HEK293 (cell line): ENCODE measurements around the gene PCDHGA5.

Source experiments
- CTCF ChIA-PET: fragments of 350-600 bp; formaldehyde crosslinking; extraction: SDS; loops from one replicate; lab custom pipeline; 2021; ENCODE audit warnings: antibody characterized with exemption; lab: Yijun Ruan, JAX
- POLR2A ChIA-PET: fragments of 300-600 bp; formaldehyde crosslinking; extraction: SDS; loops from one replicate; lab custom pipeline; 2020; ENCODE audit warnings: antibody characterized with exemption, inconsistent platforms; lab: Yijun Ruan, JAX
- H3K27ac ChIP-seq: fragments of 200-500 bp; sonication (Bioruptor generic); 2 replicates; pipeline ENCODE4 v1.5.1; 2014; ENCODE audit warnings: low read depth, low read length, control low read depth, inconsistent platforms; ENCODE audit errors: extremely low read depth
- H3K36me3 ChIP-seq, 2 experiments: fragments of 200-500 bp in 1 of 2; sonication (Bioruptor generic) in 1 of 2; 1 replicate in 1 of 2; 2 replicates in 1 of 2; pipeline ENCODE4 v1.5.1; 2014 to 2017; ENCODE audit warnings: inconsistent platforms in 2 of 2, low read length in 2 of 2; ENCODE audit not compliant: control insufficient read depth in 2 of 2, insufficient read depth in 1 of 2
- H3K4me1 ChIP-seq: fragments of 200-500 bp; sonication (Bioruptor generic); 2 replicates; pipeline ENCODE4 v1.5.1; 2014; ENCODE audit warnings: mild to moderate bottlenecking, low read length, inconsistent platforms; ENCODE audit not compliant: control insufficient read depth, insufficient read depth
- H3K4me3 ChIP-seq: 2 replicates; pipeline ENCODE4 v1.5.1; 2011; ENCODE audit warnings: low read depth, mild to moderate bottlenecking, control low read depth, low read length, moderate library complexity
- H3K9me3 ChIP-seq: fragments of 200-500 bp; sonication (Bioruptor generic); 2 replicates; pipeline ENCODE4 v1.5.1; 2014; ENCODE audit warnings: low read depth, low read length, inconsistent platforms; ENCODE audit not compliant: control insufficient read depth, insufficient read depth
- KLF16 ChIP-seq: fragments of 450-650 bp; formaldehyde crosslinking; IDR thresholded peaks from 2 replicates; pipeline ENCODE4 v1.5.1; 2017; ENCODE audit warnings: missing biosample characterization, missing genetic modification characterization
- KLF17 ChIP-seq: fragments of 450-650 bp; formaldehyde crosslinking; IDR thresholded peaks from 2 replicates; pipeline ENCODE4 v1.5.1; 2016; ENCODE audit warnings: missing biosample characterization, missing genetic modification characterization
- KLF9 ChIP-seq: fragments of 450-650 bp; formaldehyde crosslinking; IDR thresholded peaks from 2 replicates; pipeline ENCODE4 v1.5.1; 2016; ENCODE audit warnings: missing biosample characterization, missing genetic modification characterization, low read depth
- REPIN1 ChIP-seq: fragments of 450-650 bp; formaldehyde crosslinking; IDR thresholded peaks from 2 replicates; pipeline ENCODE4 v1.5.1; 2017; ENCODE audit warnings: missing biosample characterization, missing genetic modification characterization, low read depth
- REST ChIP-seq: fragments of 450-650 bp; formaldehyde crosslinking; IDR thresholded peaks from 2 replicates; pipeline ENCODE4 v1.5.1; 2016; ENCODE audit warnings: missing biosample characterization, missing genetic modification characterization
- SP2 ChIP-seq: fragments of 450-650 bp; formaldehyde crosslinking; IDR thresholded peaks from 2 replicates; pipeline ENCODE4 v1.5.1; 2016; ENCODE audit warnings: missing biosample characterization, missing genetic modification characterization
- ZEB2 ChIP-seq: fragments of 450-650 bp; formaldehyde crosslinking; IDR thresholded peaks from 2 replicates; pipeline ENCODE4 v1.5.1; 2016; ENCODE audit warnings: missing biosample characterization, missing genetic modification characterization
- ZNF174 ChIP-seq: fragments of 450-650 bp; formaldehyde crosslinking; IDR thresholded peaks from 2 replicates; pipeline ENCODE4 v1.5.0; 2017; ENCODE audit warnings: missing biosample characterization, mild to moderate bottlenecking, missing genetic modification characterization
- ZNF2 ChIP-seq: fragments of 450-650 bp; formaldehyde crosslinking; IDR thresholded peaks from 2 replicates; pipeline ENCODE4 v1.5.1; 2016; ENCODE audit warnings: missing biosample characterization, missing genetic modification characterization
- ZNF311 ChIP-seq: fragments of 450-650 bp; formaldehyde crosslinking; IDR thresholded peaks from 2 replicates; pipeline ENCODE4 v1.5.1; 2017; ENCODE audit warnings: missing biosample characterization, missing genetic modification characterization, borderline replicate concordance
- ZNF366 ChIP-seq: fragments of 450-650 bp; formaldehyde crosslinking; conservative IDR thresholded peaks from 2 replicates; pipeline ENCODE4 v1.5.1; 2016; ENCODE audit warnings: missing biosample characterization, missing genetic modification characterization
- ZNF555 ChIP-seq: fragments of 450-650 bp; formaldehyde crosslinking; conservative IDR thresholded peaks from 2 replicates; pipeline ENCODE4 v1.5.1; 2017; ENCODE audit warnings: missing biosample characterization, mild to moderate bottlenecking, missing genetic modification characterization, inconsistent platforms
- ZNF571 ChIP-seq: fragments of 450-650 bp; formaldehyde crosslinking; IDR thresholded peaks from 2 replicates; pipeline ENCODE4 v1.5.0; 2017; ENCODE audit warnings: missing biosample characterization, missing genetic modification characterization
- ZNF585B ChIP-seq: fragments of 450-650 bp; formaldehyde crosslinking; IDR thresholded peaks from 2 replicates; pipeline ENCODE4 v1.5.1; 2016; ENCODE audit warnings: missing biosample characterization, missing genetic modification characterization
- ZNF600 ChIP-seq: fragments of 450-650 bp; formaldehyde crosslinking; IDR thresholded peaks from 2 replicates; pipeline ENCODE4 v1.5.1; 2016; ENCODE audit warnings: missing biosample characterization, missing genetic modification characterization
- ZNF654 ChIP-seq: fragments of 450-650 bp; formaldehyde crosslinking; IDR thresholded peaks from 2 replicates; pipeline ENCODE4 v1.5.1; 2016; ENCODE audit warnings: low read depth, missing biosample characterization, missing genetic modification characterization
- TF ChIP-seq, protein P1 (sequence below): fragments of 450-650 bp; formaldehyde crosslinking; IDR thresholded peaks from 2 replicates; pipeline ENCODE4 v1.5.1; 2017; ENCODE audit warnings: missing biosample characterization, missing genetic modification characterization
- TF ChIP-seq, protein P2 (sequence below): IDR thresholded peaks from 2 replicates; pipeline ENCODE4 v1.6.1; 2011; ENCODE audit warnings: mild to moderate bottlenecking, low read depth, low read length, borderline replicate concordance
- TF ChIP-seq, protein P3 (sequence below): fragments of 450-650 bp; formaldehyde crosslinking; IDR thresholded peaks from 2 replicates; pipeline ENCODE4 v1.5.1; 2016; ENCODE audit warnings: missing biosample characterization, missing genetic modification characterization
- TF ChIP-seq, protein P4 (sequence below): fragments of 450-650 bp; formaldehyde crosslinking; IDR thresholded peaks from 2 replicates; pipeline ENCODE4 v1.5.1; 2016; ENCODE audit warnings: missing biosample characterization, missing genetic modification characterization
- TF ChIP-seq, protein P5 (sequence below): fragments of 450-650 bp; formaldehyde crosslinking; IDR thresholded peaks from 2 replicates; pipeline ENCODE4 v1.5.1; 2016; ENCODE audit warnings: missing biosample characterization, missing genetic modification characterization, borderline replicate concordance

The PCDHGA5 gene

GRCh38 chr5:141373673-141374317 is 9.8 kb downstream of the PCDHGA5 start, which contains the start of gene PCDHGA6:
TSS of gene PCDHGA6 (plus strand) at chr5:141373891. CDS start at chr5:141374084, 193 bp downstream.
- CTCF ChIA-PET = interaction anchor here (0.5 to 3.3 kb wide), 20 partner anchors 18 to 591 kb away, joined by 3 to 14 read pairs (median 4); partner anchors contain the start of genes PCDHB11, PCDHB15, PCDHGA11 and PCDHGA8
- TF ChIP-seq ZNF654 (tag by site-specific recombination) = peak; percentile 48
- TF ChIP-seq, protein P1, sequence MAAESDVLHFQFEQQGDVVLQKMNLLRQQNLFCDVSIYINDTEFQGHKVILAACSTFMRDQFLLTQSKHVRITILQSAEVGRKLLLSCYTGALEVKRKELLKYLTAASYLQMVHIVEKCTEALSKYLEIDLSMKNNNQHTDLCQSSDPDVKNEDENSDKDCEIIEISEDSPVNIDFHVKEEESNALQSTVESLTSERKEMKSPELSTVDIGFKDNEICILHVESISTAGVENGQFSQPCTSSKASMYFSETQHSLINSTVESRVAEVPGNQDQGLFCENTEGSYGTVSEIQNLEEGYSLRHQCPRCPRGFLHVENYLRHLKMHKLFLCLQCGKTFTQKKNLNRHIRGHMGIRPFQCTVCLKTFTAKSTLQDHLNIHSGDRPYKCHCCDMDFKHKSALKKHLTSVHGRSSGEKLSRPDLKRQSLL (tag by site-specific recombination) = no peak
- 0 out of 2 replicates have a peak, but pooled peaks have one; percentile 45 for TF ChIP-seq ZNF2 (tag by site-specific recombination)
- no peaks in the 10 kb centered on the region for H3K36me3 ChIP-seq
- no peaks in the 10 kb centered on the region for H3K4me1 ChIP-seq
- POLR2A ChIA-PET = no interaction called here
- H3K27ac ChIP-seq = no peak within 1 kb of the TSS
- H3K4me3 ChIP-seq = no peak within 1 kb of the TSS
- H3K9me3 ChIP-seq = no peaks in the 10 kb centered on the region; the same call in 1 of the 2 replicates

- TF ChIP-seq ZEB2 (tag by site-specific recombination) = no peak
- TF ChIP-seq KLF9 = no peak
- no peak for TF ChIP-seq ZNF555 (tag by site-specific recombination)
- TF ChIP-seq, protein P2, sequence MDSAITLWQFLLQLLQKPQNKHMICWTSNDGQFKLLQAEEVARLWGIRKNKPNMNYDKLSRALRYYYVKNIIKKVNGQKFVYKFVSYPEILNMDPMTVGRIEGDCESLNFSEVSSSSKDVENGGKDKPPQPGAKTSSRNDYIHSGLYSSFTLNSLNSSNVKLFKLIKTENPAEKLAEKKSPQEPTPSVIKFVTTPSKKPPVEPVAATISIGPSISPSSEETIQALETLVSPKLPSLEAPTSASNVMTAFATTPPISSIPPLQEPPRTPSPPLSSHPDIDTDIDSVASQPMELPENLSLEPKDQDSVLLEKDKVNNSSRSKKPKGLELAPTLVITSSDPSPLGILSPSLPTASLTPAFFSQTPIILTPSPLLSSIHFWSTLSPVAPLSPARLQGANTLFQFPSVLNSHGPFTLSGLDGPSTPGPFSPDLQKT = no peak
- no peak for TF ChIP-seq ZNF174 (tag by site-specific recombination)
- TF ChIP-seq, protein P3, sequence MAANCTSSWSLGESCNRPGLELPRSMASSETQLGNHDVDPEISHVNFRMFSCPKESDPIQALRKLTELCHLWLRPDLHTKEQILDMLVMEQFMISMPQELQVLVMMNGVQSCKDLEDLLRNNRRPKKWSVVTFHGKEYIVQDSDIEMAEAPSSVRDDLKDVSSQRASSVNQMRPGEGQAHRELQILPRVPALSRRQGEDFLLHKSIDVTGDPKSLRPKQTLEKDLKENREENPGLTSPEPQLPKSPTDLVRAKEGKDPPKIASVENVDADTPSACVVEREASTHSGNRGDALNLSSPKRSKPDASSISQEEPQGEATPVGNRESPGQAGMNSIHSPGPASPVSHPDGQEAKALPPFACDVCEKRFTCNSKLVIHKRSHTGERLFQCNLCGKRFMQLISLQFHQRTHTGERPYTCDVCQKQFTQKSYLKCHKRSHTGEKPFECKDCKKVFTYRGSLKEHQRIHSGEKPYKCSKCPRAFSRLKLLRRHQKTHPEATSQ (tag by site-specific recombination) = no peak
- no peak for TF ChIP-seq ZNF600 (tag by site-specific recombination)
- TF ChIP-seq, protein P4, sequence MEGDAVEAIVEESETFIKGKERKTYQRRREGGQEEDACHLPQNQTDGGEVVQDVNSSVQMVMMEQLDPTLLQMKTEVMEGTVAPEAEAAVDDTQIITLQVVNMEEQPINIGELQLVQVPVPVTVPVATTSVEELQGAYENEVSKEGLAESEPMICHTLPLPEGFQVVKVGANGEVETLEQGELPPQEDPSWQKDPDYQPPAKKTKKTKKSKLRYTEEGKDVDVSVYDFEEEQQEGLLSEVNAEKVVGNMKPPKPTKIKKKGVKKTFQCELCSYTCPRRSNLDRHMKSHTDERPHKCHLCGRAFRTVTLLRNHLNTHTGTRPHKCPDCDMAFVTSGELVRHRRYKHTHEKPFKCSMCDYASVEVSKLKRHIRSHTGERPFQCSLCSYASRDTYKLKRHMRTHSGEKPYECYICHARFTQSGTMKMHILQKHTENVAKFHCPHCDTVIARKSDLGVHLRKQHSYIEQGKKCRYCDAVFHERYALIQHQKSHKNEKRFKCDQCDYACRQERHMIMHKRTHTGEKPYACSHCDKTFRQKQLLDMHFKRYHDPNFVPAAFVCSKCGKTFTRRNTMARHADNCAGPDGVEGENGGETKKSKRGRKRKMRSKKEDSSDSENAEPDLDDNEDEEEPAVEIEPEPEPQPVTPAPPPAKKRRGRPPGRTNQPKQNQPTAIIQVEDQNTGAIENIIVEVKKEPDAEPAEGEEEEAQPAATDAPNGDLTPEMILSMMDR (tag by site-specific recombination) = no peak
- no peak for TF ChIP-seq KLF16 (tag by site-specific recombination)
- no peak for TF ChIP-seq KLF17 (tag by site-specific recombination)
- no peak for TF ChIP-seq SP2 (tag by site-specific recombination)
- no peak for TF ChIP-seq REPIN1 (tag by site-specific recombination)
- TF ChIP-seq REST (tag by site-specific recombination) = no peak
- no peak for TF ChIP-seq ZNF366
- TF ChIP-seq, protein P5, sequence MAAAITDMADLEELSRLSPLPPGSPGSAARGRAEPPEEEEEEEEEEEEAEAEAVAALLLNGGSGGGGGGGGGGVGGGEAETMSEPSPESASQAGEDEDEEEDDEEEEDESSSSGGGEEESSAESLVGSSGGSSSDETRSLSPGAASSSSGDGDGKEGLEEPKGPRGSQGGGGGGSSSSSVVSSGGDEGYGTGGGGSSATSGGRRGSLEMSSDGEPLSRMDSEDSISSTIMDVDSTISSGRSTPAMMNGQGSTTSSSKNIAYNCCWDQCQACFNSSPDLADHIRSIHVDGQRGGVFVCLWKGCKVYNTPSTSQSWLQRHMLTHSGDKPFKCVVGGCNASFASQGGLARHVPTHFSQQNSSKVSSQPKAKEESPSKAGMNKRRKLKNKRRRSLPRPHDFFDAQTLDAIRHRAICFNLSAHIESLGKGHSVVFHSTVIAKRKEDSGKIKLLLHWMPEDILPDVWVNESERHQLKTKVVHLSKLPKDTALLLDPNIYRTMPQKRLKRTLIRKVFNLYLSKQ = no peak
- no peak for TF ChIP-seq ZNF311
- no peak for TF ChIP-seq ZNF571 (tag by site-specific recombination)
- no peak for TF ChIP-seq ZNF585B
- Histone ChIP-seq H3K36me3 (no peaks in the 10 kb centered on the region), H3K9me3 (no peaks in the 10 kb centered on the region; the same call in 1 of the 2 replicates), H3K27ac (no peak overlapping the region), H3K4me3 (no peak overlapping the region), H3K4me1 (no peaks in the 10 kb centered on the region)
- ChIA-PET CTCF (interaction anchor here (0.6 to 3.3 kb wide), 15 partner anchors 13 to 1614 kb away, joined by 3 to 14 read pairs (median 4); partner anchors contain the start of genes PCDHB11, PCDHB15, PCDHGA11 and PCDHGA8), POLR2A (no interaction called here)
Measured at GRCh38 chr5:141374627-141375026, 10.7 kb downstream of the PCDHGA5 start.
